ENCODE measurements around the gene ZNF516.

- TF ChIP-seq YY1 (IDR thresholded peaks at IDR 0.05) (no peak), CTCF (IDR thresholded peaks at IDR 0.05; ENCODE audit: low read depth, low read length, missing input control) (no peak), MAX (IDR thresholded peaks at IDR 0.05) (no peak), JUND (IDR thresholded peaks at IDR 0.05) (no peak), ATF3 (IDR thresholded peaks at IDR 0.05) (no peak), ZBTB33 (IDR thresholded peaks at IDR 0.05) (no peak), REST (IDR thresholded peaks at IDR 0.05) (no peak), GABPA (IDR thresholded peaks at IDR 0.05 in 1 of 2, conservative IDR thresholded peaks at IDR 0.05 in 1 of 2) (no peak), SP1 (IDR thresholded peaks at IDR 0.05) (no peak), TAF1 (conservative IDR thresholded peaks at IDR 0.05) (no peak), RAD21 (IDR thresholded peaks at IDR 0.05) (no peak), HNF4A (conservative IDR thresholded peaks at IDR 0.05) (no peak), FOXA1 (IDR thresholded peaks at IDR 0.05) (no peak)
Observed at GRCh38 chr18:76499021-76499420, 4.0 kb upstream of the ZNF516 start.

Measured in liver (tissue), 3 donors.